GM12878 (cell line): ENCODE data around the gene TMEM128. TPM values are rescaled to one million over a fixed set of nuclear protein-coding genes. Genes with fewer than 3 reads are reported as not detected.

Source experiments
- ATAC-seq: fragments of 200-7000 bp; cut with Tn5 transposase; 3 replicates; pipeline ENCODE4 v1.9.1; 2020; ENCODE audit warnings: mild to moderate bottlenecking, moderate library complexity
- BruUV-seq: library from RNA; stranded (reverse); fragments of 400-500 nt; replicated peaks from 2 replicates; lab custom pipeline; 2021; lab: Mats Ljungman, UMichigan
- CTCF ChIA-PET: fragments of 300-600 bp; sonication (Branson Sonifier 250); formaldehyde crosslinking; extraction: SDS; loops from one replicate; lab custom pipeline; 2021; ENCODE audit warnings: inconsistent platforms; lab: Yijun Ruan, JAX
- POLR2A ChIA-PET: fragments of 350-600 bp; formaldehyde crosslinking; extraction: SDS; loops from one replicate; lab custom pipeline; 2021; ENCODE audit warnings: inconsistent platforms; lab: Charles Lee
- RAD21 ChIA-PET: fragments of 300-600 bp; sonication (Branson Sonifier 250); formaldehyde crosslinking; loops from one replicate; lab custom pipeline; 2023; ENCODE audit warnings: antibody characterized with exemption; ENCODE audit not compliant: unreplicated experiment; lab: Charles Lee
- SMC1A ChIA-PET: fragments of 300-600 bp; sonication (Branson Sonifier 250); formaldehyde crosslinking; loops from one replicate; lab custom pipeline; 2023; ENCODE audit not compliant: unreplicated experiment, uncharacterized antibody; lab: Charles Lee
- DNase-seq: peaks from one replicate; pipeline ENCODE4 v3.0.0-alpha.2; 2011; ENCODE audit warnings: low read depth, low spot score
- FAIRE-seq: peaks from 3 replicates; lab custom pipeline; 2011; peaks lifted over from hg19 to GRCh38; lab: Jason Lieb, UNC
- H2AFZ ChIP-seq: 2 replicates; pipeline ENCODE4 v1.6.0; 2011; ENCODE audit warnings: low read depth, low read length, control low read depth; ENCODE audit not compliant: control insufficient read depth
- H3K27ac ChIP-seq: 2 replicates; pipeline ENCODE4 v1.5.1; 2011; ENCODE audit warnings: control low read depth; ENCODE audit not compliant: control insufficient read depth, insufficient read depth
- H3K27me3 ChIP-seq, 2 experiments: replicated peaks in 1 of 2; 2 replicates each; pipeline versions ENCODE4 v1.6.0 to v1.6.1; 2011; ENCODE audit warnings: low read length in 1 of 2; ENCODE audit not compliant: control insufficient read depth in 2 of 2, insufficient read depth in 2 of 2
- H3K36me3 ChIP-seq, 2 experiments: 2 replicates each; pipeline ENCODE4 v1.5.1; 2011; ENCODE audit warnings: low read length in 1 of 2; ENCODE audit not compliant: control insufficient read depth in 2 of 2, insufficient read depth in 2 of 2
- H3K4me1 ChIP-seq: 2 replicates; pipeline ENCODE4 v1.6.1; 2011; ENCODE audit warnings: mild to moderate bottlenecking, low read length, moderate library complexity, mixed read lengths; ENCODE audit not compliant: control insufficient read depth, insufficient read depth
- H3K4me2 ChIP-seq: 2 replicates; pipeline ENCODE4 v1.6.0; 2011; ENCODE audit warnings: control low read depth; ENCODE audit not compliant: control insufficient read depth, insufficient read depth
- H3K4me3 ChIP-seq: fragments of 200-600 bp; sonication (generic); 2 replicates; pipeline ENCODE4 v1.5.1; 2016
- H3K79me2 ChIP-seq: 2 replicates; pipeline ENCODE4 v1.6.0; 2011; ENCODE audit warnings: low read length; ENCODE audit not compliant: control insufficient read depth, insufficient read depth
- H3K9ac ChIP-seq: 2 replicates; pipeline ENCODE4 v1.8.0; 2011; ENCODE audit warnings: low read length, control low read depth, mixed read lengths; ENCODE audit not compliant: control insufficient read depth, insufficient read depth
- H3K9me3 ChIP-seq: replicated peaks from 3 replicates; pipeline ENCODE4 v1.5.1; 2011; ENCODE audit warnings: mild to moderate bottlenecking, low read length; ENCODE audit not compliant: control insufficient read depth, insufficient read depth
- H4K20me1 ChIP-seq: 2 replicates; pipeline ENCODE4 v1.6.0; 2011; ENCODE audit not compliant: control insufficient read depth, insufficient read depth
- ATF3 ChIP-seq: IDR thresholded peaks from 2 replicates; pipeline ENCODE4 v1.6.1; 2011; ENCODE audit warnings: low read depth, mild to moderate bottlenecking, low read length, moderate library complexity, borderline replicate concordance; ENCODE audit errors: extremely low read depth
- BCL3 ChIP-seq: IDR thresholded peaks from 2 replicates; pipeline ENCODE4 v1.6.1; 2011; ENCODE audit warnings: borderline replicate concordance, low read depth, mild to moderate bottlenecking, moderate library complexity, low read length; ENCODE audit not compliant: insufficient read depth, poor library complexity, severe bottlenecking
- ELK1 ChIP-seq: IDR thresholded peaks from 2 replicates; pipeline ENCODE4 v1.6.1; 2012; ENCODE audit warnings: low read depth, low read length, improper control_type of control experiment
- HSF1 ChIP-seq: fragments of 150-350 bp; IDR thresholded peaks from 2 replicates; pipeline ENCODE4 v1.6.1; 2014; ENCODE audit warnings: mild to moderate bottlenecking, low read depth, low read length
- KLF5 ChIP-seq: fragments of 450-650 bp; IDR thresholded peaks from 2 replicates; pipeline ENCODE4 v1.6.1; 2014; ENCODE audit warnings: mild to moderate bottlenecking; ENCODE audit not compliant: partially characterized antibody
- NFIC ChIP-seq: IDR thresholded peaks from 2 replicates; pipeline ENCODE4 v1.6.1; 2012; ENCODE audit warnings: low read depth, mild to moderate bottlenecking, inconsistent platforms, low read length, moderate library complexity
- NFYB ChIP-seq: IDR thresholded peaks from 2 replicates; pipeline ENCODE4 v1.6.1; 2011; ENCODE audit warnings: low read depth, mild to moderate bottlenecking, low read length, improper control_type of control experiment, moderate library complexity; ENCODE audit not compliant: insufficient read depth
- PAX8 ChIP-seq: fragments of 450-650 bp; IDR thresholded peaks from 2 replicates; pipeline ENCODE4 v1.6.1; 2017; ENCODE audit warnings: mild to moderate bottlenecking, moderate library complexity
- PRDM15 ChIP-seq: fragments of 450-650 bp; formaldehyde crosslinking; IDR thresholded peaks from 2 replicates; pipeline ENCODE4 v1.4.0; 2020; ENCODE audit warnings: mild to moderate bottlenecking, moderate library complexity
- SMARCA5 ChIP-seq: fragments of 450-650 bp; IDR thresholded peaks from 2 replicates; pipeline ENCODE4 v1.6.1; 2017; ENCODE audit warnings: mild to moderate bottlenecking
- ZBTB4 ChIP-seq: fragments of 450-650 bp; formaldehyde crosslinking; IDR thresholded peaks from 2 replicates; pipeline ENCODE4 v1.4.0; 2022; ENCODE audit warnings: mild to moderate bottlenecking, moderate library complexity
- whole genome bisulfite sequencing: methylation state at CpG from one replicate; pipeline ENCODE4 v1.1.6; 2016; ENCODE audit warnings: low lambda C conversion rate; ENCODE audit not compliant: insufficient replicate concordance, insufficient coverage; ENCODE audit errors: missing lambda C conversion rate; 5-methylcytosine and 5-hydroxymethylcytosine counted together
- in situ Hi-C: fragments of 300-500 bp; cut with MboI; formaldehyde crosslinking; loops from 9 replicates; pipeline ENCODE4 v1.14.3; 2018; ENCODE audit warnings: mixed read lengths
- intact Hi-C: fragments of 100-400 bp; cut with micrococcal nuclease; formaldehyde crosslinking; loops from one replicate; pipeline ENCODE4 v1.14.2; 2022; ENCODE audit not compliant: unreplicated experiment
- polyA plus RNA-seq, 11 experiments: library from polyadenylated mRNA; depleted of rRNA in 4 of 11; unstranded in 6 of 11; stranded (reverse) in 5 of 11; fragments of >200 nt; fragmentation: Nextera tagmentation in 4 of 11; fragmentation: Illumina TruSeq in 1 of 11; extraction: Ambion mirVana in 4 of 11; extraction: Trizol in 1 of 11; gene quantifications; 1 replicate in 1 of 11; 2 replicates in 10 of 11; pipeline versions ENCODE4 v1.2.1 to v1.2.3, GENCODE V29; 2011 to 2016; ENCODE audit warnings: inconsistent platforms in 2 of 11, missing spikeins in 2 of 11, low read depth in 1 of 11
- total RNA-seq, 4 experiments: library from RNA; depleted of rRNA in 3 of 4; stranded (reverse); fragments of >200 nt in 3 of 4; fragmentation: Illumina TruSeq in 1 of 4; extraction: Trizol in 1 of 4; gene quantifications; 2 replicates each; pipeline versions ENCODE4 v1.2.1 to v1.2.3, GENCODE V29; 2013 to 2021

The TMEM128 gene
- total and polyA plus RNA-seq, 10 of the 15 experiments (the other 5 are each of a cell fraction or from before 2014, with no cell fraction given), result 9.3 to 44.2 (median 18.9) TPM

- Histone ChIP-seq H3K4me2 (no peak overlapping the region), H3K9ac (no peak overlapping the region), H3K27me3 (no peaks in the 10 kb centered on the region; a peak in 1 of 4 replicates), H3K9me3 (no peaks in the 10 kb centered on the region), H4K20me1 (no peaks in the 10 kb centered on the region), H3K4me1 (no peaks in the 10 kb centered on the region), H3K36me3 (no peaks in the 10 kb centered on the region), H3K79me2 (no peaks in the 10 kb centered on the region), H3K4me3 (no peak overlapping the region), H3K27ac (no peak overlapping the region), H2AFZ (no peak overlapping the region)
- ChIA-PET SMC1A (no interaction called here), POLR2A (no interaction called here), CTCF (no interaction called here), RAD21 (interaction anchor here (0.7 kb wide), 1 partner anchor 1742 kb away, joined by 3 read pairs; no protein-coding TSS in a partner anchor)
- 0% methylated on average over 1 of the region's 1 CpG for WGBS
- intact Hi-C loops, result no loop called here
- no TSS peak for BruUV-seq
- DNase-seq (no peak), ATAC-seq (no peak), FAIRE-seq (no peak)
- no peak for TF ChIP-seq HSF1
- no peak for TF ChIP-seq PAX8
- TF ChIP-seq NFIC, result no peak
- TF ChIP-seq SMARCA5, result no peak
- TF ChIP-seq ATF3, result no peak
- TF ChIP-seq NFYB, result no peak
- TF ChIP-seq ELK1, result no peak
- no peak for TF ChIP-seq BCL3
- no peak for TF ChIP-seq KLF5
- TF ChIP-seq PRDM15 (CRISPR knock-in tag), result no peak
- no peak for TF ChIP-seq ZBTB4 (CRISPR knock-in tag)
- in situ Hi-C loops, result no loop called here
Observed at GRCh38 chr4:4228356-4228668, 19.7 kb downstream of the TMEM128 start.
